CD4-positive, CD25-positive, alpha-beta regulatory T cell (primary cell): ENCODE data around the gene RSPH3. TPM values are rescaled to one million over a fixed set of nuclear protein-coding genes. Genes with fewer than 3 reads are reported as not detected.
A peak's percentile ranks its signal among the peaks of the same experiment; 100 is the strongest.
"Not testable (repeated sequence)": the region's sequence is repeated elsewhere in the genome, so short reads cannot be mapped to it uniquely, and the experiment has no call there.

Experiments used
- ATAC-seq, 2 donors: fragments of 150-1000 bp; cut with Tn5 transposase; one replicate each; pipeline ENCODE4 v1.10.0; 2021; ENCODE audit warnings: low read depth in 2 of 2, moderate number of reproducible peaks in 2 of 2, moderate library complexity in 1 of 2
- DNase-seq, 3 donors: peaks; one replicate each; pipeline versions ENCODE4 v3.0.0 to v3.0.0-alpha.2; 2012 to 2022; ENCODE audit warnings: mixed read lengths in 1 of 3
- H3K27ac ChIP-seq: one replicate; pipeline ENCODE4 v1.7.0; 2013; ENCODE audit warnings: mild to moderate bottlenecking, low read length; ENCODE audit not compliant: insufficient read depth, poor library complexity, severe bottlenecking
- H3K27me3 ChIP-seq: one replicate; pipeline ENCODE4 v1.7.0; 2013; ENCODE audit warnings: low read length; ENCODE audit not compliant: control insufficient read depth, insufficient read depth
- H3K36me3 ChIP-seq: one replicate; pipeline ENCODE4 v1.7.0; 2013; ENCODE audit warnings: mild to moderate bottlenecking, low read length, moderate library complexity; ENCODE audit not compliant: control insufficient read depth, insufficient read depth
- H3K4me1 ChIP-seq: 2 replicates; pipeline ENCODE4 v1.7.0; 2013; ENCODE audit warnings: mild to moderate bottlenecking, low read length; ENCODE audit not compliant: insufficient read depth, control insufficient read depth, poor library complexity, severe bottlenecking
- H3K4me3 ChIP-seq: one replicate; pipeline ENCODE4 v1.7.0; 2013; ENCODE audit warnings: low read depth, mild to moderate bottlenecking, low read length, moderate library complexity
- H3K9me3 ChIP-seq, 2 experiments: 1 replicate in 1 of 2; 2 replicates in 1 of 2; pipeline ENCODE4 v1.7.0; 2013; ENCODE audit warnings: low read length in 2 of 2, mild to moderate bottlenecking in 1 of 2, moderate library complexity in 1 of 2; ENCODE audit not compliant: control insufficient read depth in 2 of 2
- H3K27ac Mint-ChIP-seq, 3 donors: one replicate each; pipeline ENCODE4 v1.8.0; 2020 to 2022; ENCODE audit warnings: mild to moderate bottlenecking in 3 of 3, mixed read lengths in 3 of 3, moderate library complexity in 2 of 3
- H3K27me3 Mint-ChIP-seq: one replicate; pipeline ENCODE4 v1.8.0; 2022; ENCODE audit warnings: mild to moderate bottlenecking, mixed read lengths
- H3K36me3 Mint-ChIP-seq: one replicate; pipeline ENCODE4 v1.8.0; 2020; ENCODE audit warnings: mixed read lengths
- H3K4me1 Mint-ChIP-seq, 4 donors: one replicate each; pipeline ENCODE4 v1.8.0; 2020 to 2022; ENCODE audit warnings: mixed read lengths in 4 of 4, mild to moderate bottlenecking in 1 of 4
- H3K4me3 Mint-ChIP-seq, 4 donors: one replicate each; pipeline ENCODE4 v1.8.0; 2020 to 2022; ENCODE audit warnings: mild to moderate bottlenecking in 4 of 4, mixed read lengths in 4 of 4, moderate library complexity in 3 of 4
- H3K9me3 Mint-ChIP-seq, 7 donors: one replicate each; pipeline ENCODE4 v1.8.0; 2020 to 2022; ENCODE audit warnings: mixed read lengths in 7 of 7, mild to moderate bottlenecking in 3 of 7, moderate library complexity in 2 of 7
- polyA plus RNA-seq, 4 donors: library from polyadenylated mRNA; unstranded; fragments of 300-500 nt; fragmentation: Illumina TruSeq; gene quantifications; one replicate each; pipeline ENCODE4 v1.2.3, GENCODE V29; 2021
- total RNA-seq: library from RNA; stranded (reverse); gene quantifications from one replicate; pipeline ENCODE4 v1.2.3, GENCODE V29; 2022

Gene RSPH3
- total and polyA plus RNA-seq, 5 donors from 2014 or later = 1.5 to 3.4 (median 2.4) TPM

GRCh38 chr6:158955255-158955654 lies 44.7 kb downstream of the RSPH3 start:
- Mint-ChIP-seq H3K4me3 (peak overlapping the region in 1 of 4 donors; percentile 31), H3K4me1 (peaks cover 0 to 12% (median 0%) of the 10 kb centered on the region in 4 donors), H3K36me3 (no peaks in the 10 kb centered on the region), H3K27me3 (peaks cover 9% of the 10 kb centered on the region), H3K9me3 (no peaks in the 10 kb centered on the region), H3K27ac (no peak overlapping the region)
- no peak for ATAC-seq
- Histone ChIP-seq H3K4me1 (no peaks in the 10 kb centered on the region), H3K27ac (no peak overlapping the region), H3K27me3 (peaks cover 2% of the 10 kb centered on the region), H3K4me3 (no peak overlapping the region), H3K9me3 (no peaks in the 10 kb centered on the region), H3K36me3 (no peaks in the 10 kb centered on the region)
- no peak for DNase-seq

- ATAC-seq = no peak
- Mint-ChIP-seq H3K27me3 (peaks cover 13% of the 10 kb centered on the region), H3K9me3 (peaks cover 0 to 2% (median 0%) of the 10 kb centered on the region in 7 donors), H3K36me3 (no peaks in the 10 kb centered on the region), H3K4me1 (peaks cover 0 to 12% (median 0%) of the 10 kb centered on the region in 4 donors), H3K27ac (no peak overlapping the region), H3K4me3 (peak overlapping the region in 1 of 4 donors; percentile 31)
- Histone ChIP-seq H3K36me3 (no peaks in the 10 kb centered on the region), H3K27me3 (peaks cover 2% of the 10 kb centered on the region), H3K9me3 (no peaks in the 10 kb centered on the region), H3K27ac (no peak overlapping the region), H3K4me3 (no peak overlapping the region), H3K4me1 (no peaks in the 10 kb centered on the region)
- no peak for DNase-seq
These were observed 45.2 kb downstream of the RSPH3 start for GRCh38 chr6:158954753-158955152.

GRCh38 chr6:158952011-158952410 lies 48.0 kb downstream of the RSPH3 start:
- H3K27me3 ChIP-seq, DNase-seq, H3K27ac Mint-ChIP-seq, H3K4me1 ChIP-seq, ATAC-seq, H3K36me3 Mint-ChIP-seq, H3K9me3 ChIP-seq, H3K27ac ChIP-seq, H3K4me3 Mint-ChIP-seq, H3K36me3 ChIP-seq, H3K9me3 Mint-ChIP-seq, H3K4me3 ChIP-seq: not testable (repeated sequence)
- H3K4me1 Mint-ChIP-seq = peaks cover 0 to 12% (median 0%) of the 10 kb centered on the region in 4 donors
- peaks cover 21% of the 10 kb centered on the region for H3K27me3 Mint-ChIP-seq

- ATAC-seq, H3K9me3 ChIP-seq, H3K4me3 ChIP-seq, H3K27ac ChIP-seq, H3K4me3 Mint-ChIP-seq, H3K27me3 ChIP-seq, H3K9me3 Mint-ChIP-seq, H3K36me3 Mint-ChIP-seq, H3K27ac Mint-ChIP-seq, H3K4me1 ChIP-seq, H3K36me3 ChIP-seq, DNase-seq: not testable (repeated sequence)
- Mint-ChIP-seq H3K4me1 (peaks cover 0 to 12% (median 0%) of the 10 kb centered on the region in 4 donors), H3K27me3 (peaks cover 21% of the 10 kb centered on the region)
These were observed 48.4 kb downstream of the RSPH3 start for GRCh38 chr6:158951565-158951964.

GRCh38 chr6:158947284-158947683 lies 52.7 kb downstream of the RSPH3 start:
- ATAC-seq = no peak
- H3K9me3 ChIP-seq = peaks cover 0 to 9% of the 10 kb centered on the region in 2 experiments

GRCh38 chr6:158943380-158944032 lies 56.5 kb downstream of the RSPH3 start:
- ATAC-seq = no peak

More at GRCh38 chr6:158947284-158947683, 52.7 kb downstream of the RSPH3 start:
- Histone ChIP-seq H3K4me1 (no peaks in the 10 kb centered on the region), H3K4me3 (no peak overlapping the region), H3K27ac (no peak overlapping the region), H3K36me3 (no peaks in the 10 kb centered on the region), H3K27me3 (peaks cover 6% of the 10 kb centered on the region)
- peaks cover 0 to 7% (median 0%) of the 10 kb centered on the region in 4 donors for H3K4me1 Mint-ChIP-seq
- no peaks in the 10 kb centered on the region for H3K36me3 Mint-ChIP-seq
- H3K27me3 Mint-ChIP-seq = peaks cover 25% of the 10 kb centered on the region
- no peak for DNase-seq
- H3K9me3 Mint-ChIP-seq = peaks cover 0 to 6% (median 4%) of the 10 kb centered on the region in 7 donors
- no peak overlapping the region for H3K4me3 Mint-ChIP-seq
- H3K27ac Mint-ChIP-seq = no peak overlapping the region

GRCh38 chr6:158942349-158942748 lies 57.7 kb downstream of the RSPH3 start:
- Histone ChIP-seq H3K9me3 (peaks cover 0 to 11% of the 10 kb centered on the region in 2 experiments), H3K27me3 (peaks cover 3% of the 10 kb centered on the region), H3K36me3 (no peaks in the 10 kb centered on the region), H3K4me3 (no peak overlapping the region), H3K4me1 (peaks cover 11% of the 10 kb centered on the region), H3K27ac (no peak overlapping the region)
- ATAC-seq = no peak
- Mint-ChIP-seq H3K9me3 (peaks cover 0 to 6% (median 3%) of the 10 kb centered on the region in 7 donors), H3K27me3 (peaks cover 30% of the 10 kb centered on the region), H3K4me3 (no peak overlapping the region), H3K36me3 (no peaks in the 10 kb centered on the region), H3K27ac (peak overlapping the region in 1 of 3 donors; percentile 7), H3K4me1 (peaks cover 4 to 13% (median 6%) of the 10 kb centered on the region in 4 donors)
- DNase-seq = no peak

More at GRCh38 chr6:158943380-158944032, 56.5 kb downstream of the RSPH3 start:
- peaks cover 0 to 11% of the 10 kb centered on the region in 2 experiments for H3K9me3 ChIP-seq
- Mint-ChIP-seq H3K9me3 (peaks cover 0 to 6% (median 3%) of the 10 kb centered on the region in 7 donors), H3K36me3 (no peaks in the 10 kb centered on the region), H3K4me1 (peaks cover 4 to 10% (median 6%) of the 10 kb centered on the region in 4 donors), H3K27ac (no peak overlapping the region), H3K4me3 (no peak overlapping the region), H3K27me3 (peaks cover 31% of the 10 kb centered on the region)
- no peak overlapping the region for H3K27ac ChIP-seq
- peaks cover 5% of the 10 kb centered on the region for H3K27me3 ChIP-seq
- no peak overlapping the region for H3K4me3 ChIP-seq
- H3K36me3 ChIP-seq = no peaks in the 10 kb centered on the region
- no peak for DNase-seq
- H3K4me1 ChIP-seq = peaks cover 11% of the 10 kb centered on the region

- H3K27me3 ChIP-seq = no peaks in the 10 kb centered on the region
- H3K4me3 ChIP-seq = no peak overlapping the region
- H3K9me3 ChIP-seq = peaks cover 0 to 11% of the 10 kb centered on the region in 2 experiments
- ATAC-seq (no peak), DNase-seq (no peak)
- no peaks in the 10 kb centered on the region for H3K36me3 ChIP-seq
- Mint-ChIP-seq H3K4me3 (no peak overlapping the region), H3K9me3 (peaks cover 0 to 6% (median 3%) of the 10 kb centered on the region in 7 donors), H3K27me3 (peaks cover 27% of the 10 kb centered on the region), H3K4me1 (peaks cover 4 to 13% (median 6%) of the 10 kb centered on the region in 4 donors), H3K27ac (no peak overlapping the region), H3K36me3 (no peaks in the 10 kb centered on the region)
- H3K27ac ChIP-seq = no peak overlapping the region
- H3K4me1 ChIP-seq = peaks cover 11% of the 10 kb centered on the region
These were observed 58.8 kb downstream of the RSPH3 start for GRCh38 chr6:158941246-158941645.
